ENCODE measurements around the gene STAG3.
A peak's percentile ranks its signal among the peaks of the same experiment; 100 is the strongest.
"Not testable (repeated sequence)": the region's sequence is repeated elsewhere in the genome, so short reads cannot be mapped to it uniquely, and the experiment has no call there.

Gene STAG3

DNA sequence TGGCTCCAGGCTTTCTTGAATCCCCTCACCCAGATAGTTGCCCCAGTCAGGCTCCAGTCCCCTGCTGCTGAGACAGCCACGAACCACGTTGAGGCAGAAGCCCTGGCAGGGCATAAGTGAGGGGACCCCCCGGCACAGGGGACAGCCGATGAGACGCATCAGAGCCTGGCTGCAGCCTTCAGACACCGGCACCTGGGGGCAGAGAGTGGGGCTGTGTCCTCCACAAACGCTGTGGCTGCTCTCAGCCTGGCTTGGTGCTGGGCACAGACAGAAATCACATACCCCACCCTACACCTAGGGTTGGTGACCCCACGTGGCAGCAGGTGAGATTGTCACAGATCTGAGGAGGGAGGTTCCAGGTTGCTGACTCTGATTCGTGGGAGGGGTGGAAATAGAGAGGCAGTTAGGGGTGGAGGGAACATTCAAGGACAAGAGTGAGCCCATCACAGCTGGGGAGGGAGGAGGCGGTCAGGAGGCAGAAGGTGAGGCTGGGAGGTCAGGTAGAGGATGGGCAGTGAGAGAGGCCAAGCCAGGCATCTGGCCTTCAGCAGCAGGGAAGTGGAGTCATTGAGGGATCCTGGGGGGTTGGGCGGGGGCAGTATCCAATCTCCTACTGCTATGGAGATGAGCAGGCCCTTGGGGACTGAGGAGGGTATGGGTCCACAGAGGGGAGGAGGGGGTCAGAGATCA, 3.8 kb upstream of the STAG3 start:
- DNase-seq = no peak

DNA sequence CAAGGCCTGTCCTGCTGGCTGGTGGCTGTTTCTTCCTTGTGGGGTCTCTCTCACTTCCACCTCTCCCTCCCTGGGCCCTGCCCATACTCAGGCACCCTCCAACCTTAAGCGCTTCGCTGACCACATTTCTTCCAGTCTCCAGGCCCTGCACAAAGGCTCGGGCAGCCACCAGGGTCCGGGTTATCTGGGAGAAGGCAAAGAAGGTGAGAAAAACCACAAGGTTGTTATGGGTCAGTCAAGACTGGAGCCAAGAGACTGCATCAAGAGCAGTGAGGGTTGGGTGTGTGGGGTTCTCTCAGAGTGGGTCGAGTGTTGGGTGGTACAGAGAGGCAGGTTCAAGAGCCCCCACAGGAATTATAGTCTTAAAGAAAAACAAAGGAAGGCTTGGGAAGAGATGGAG, 3.1 kb upstream of the STAG3 start:
- no peak for DNase-seq

DNA sequence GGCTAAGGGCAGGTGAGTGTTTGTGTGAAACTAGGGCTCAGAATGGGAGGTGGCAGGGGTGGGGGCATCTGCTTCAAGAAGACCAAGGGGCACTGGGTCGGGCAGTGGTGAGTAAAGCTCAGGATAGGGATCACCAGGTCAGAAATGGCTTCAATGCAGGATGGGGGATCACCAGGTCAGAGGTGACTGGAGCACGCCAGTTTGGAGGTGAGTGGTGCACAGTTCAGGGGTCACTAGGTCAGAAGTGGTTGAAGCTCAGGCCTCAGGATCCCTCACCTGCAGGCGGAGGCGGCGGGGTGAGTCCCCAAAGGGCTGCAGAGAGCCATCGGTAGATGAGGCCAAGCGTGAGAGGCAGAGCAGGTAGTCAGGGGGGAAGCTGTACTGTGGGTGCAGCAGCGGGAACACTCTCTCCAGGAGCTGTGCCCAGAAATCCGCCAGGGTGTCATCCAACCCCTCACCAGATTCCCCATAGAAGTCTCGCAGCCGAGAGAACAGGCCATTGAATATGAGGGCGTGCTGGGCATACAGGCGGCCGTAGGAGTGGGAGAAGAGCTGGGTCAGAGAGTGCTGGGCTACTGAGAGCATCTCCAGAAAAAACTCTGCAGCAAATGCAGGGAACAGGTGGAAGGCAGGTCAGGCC, 2.3 kb upstream of the STAG3 start:
- DNase-seq = no peak

GRCh38 chr7:100176096-100177044, 1.3 kb upstream of the STAG3 start:
- DNase-seq = no peak

DNA sequence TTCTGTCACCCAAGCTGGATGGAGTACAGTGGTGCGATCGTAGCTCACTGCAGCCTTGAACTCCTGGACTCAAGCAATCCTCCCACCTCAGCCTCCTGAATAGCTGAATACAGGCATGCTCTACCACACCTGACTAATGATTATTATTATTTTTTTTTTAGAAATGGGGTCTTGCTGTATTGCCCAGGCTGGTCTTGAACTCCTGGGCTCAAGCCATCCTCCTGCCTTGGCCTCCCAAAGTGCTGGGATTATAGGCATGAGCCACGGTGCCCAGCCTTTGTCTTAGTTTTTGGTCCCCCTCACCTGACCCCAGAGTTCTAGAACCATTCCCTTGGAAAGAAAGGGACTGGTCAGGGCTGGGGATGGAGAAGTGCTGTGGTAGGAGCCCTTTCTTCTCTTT, 2.4 kb downstream of the STAG3 start:
- DNase-seq = not testable (repeated sequence)

GRCh38 chr7:100182616-100183015, 4.9 kb downstream of the STAG3 start:
- DNase-seq = not testable (repeated sequence)

DNA sequence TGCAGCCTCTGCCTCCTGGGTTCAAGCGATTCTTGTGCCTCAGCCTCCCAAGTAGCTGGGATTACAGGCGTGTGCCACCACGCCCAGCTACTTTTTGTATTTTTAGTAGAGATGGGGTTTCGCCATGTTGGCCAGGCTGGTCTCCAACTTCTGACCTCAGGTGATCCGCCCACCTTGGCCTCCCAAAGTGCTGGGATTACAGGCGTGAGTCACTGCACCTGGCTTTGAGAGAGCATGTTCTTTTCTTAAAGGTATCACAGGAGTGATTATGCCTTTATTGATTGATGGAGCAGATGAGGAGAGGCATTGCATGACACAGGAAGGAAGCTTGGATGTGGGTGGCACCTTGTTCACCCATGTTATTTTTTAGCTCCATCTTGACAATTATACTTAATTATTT, 5.4 kb downstream of the STAG3 start:
- not testable (repeated sequence) for DNase-seq

DNA sequence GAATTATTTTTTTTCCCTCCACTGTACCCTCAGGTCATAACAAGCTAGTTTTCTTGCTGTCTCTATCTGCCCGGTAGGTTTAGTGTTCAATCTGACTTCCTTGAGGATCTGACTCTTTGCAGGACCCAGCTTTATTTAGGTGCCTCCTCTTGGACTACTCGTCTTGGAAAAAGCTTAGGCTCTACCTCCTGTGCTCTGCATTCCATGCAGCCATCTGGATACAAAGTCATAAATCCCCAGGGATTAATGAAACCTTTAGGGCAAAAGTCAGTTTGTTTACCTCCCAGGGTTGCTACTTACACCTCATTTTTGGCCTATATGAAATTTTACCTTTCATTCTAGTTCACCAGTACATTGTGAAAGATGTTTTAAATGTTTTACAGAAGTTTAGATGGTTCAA, 8.0 kb downstream of the STAG3 start:
- DNase-seq = no peak

DNA sequence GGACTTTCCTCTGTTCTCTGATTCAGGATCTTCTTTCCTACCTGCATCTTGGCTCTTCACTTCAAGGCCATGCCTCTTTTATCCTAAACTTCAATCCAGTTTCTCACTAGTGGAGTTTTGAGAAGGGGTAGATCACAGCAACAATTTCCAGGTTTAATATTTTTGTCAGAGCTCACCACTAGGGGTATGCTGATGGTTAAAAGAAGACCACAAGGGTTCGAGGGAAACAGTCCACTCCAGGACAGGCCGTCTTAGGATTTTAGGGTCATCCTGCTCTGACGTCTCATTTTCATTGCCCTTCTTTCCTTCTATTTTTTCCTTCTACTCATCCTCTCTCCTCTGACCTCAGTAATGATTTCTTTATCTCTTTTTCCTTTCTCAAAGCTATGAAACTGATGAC, 11.3 kb downstream of the STAG3 start:
- no peak for DNase-seq

GRCh38 chr7:100190048-100190711, 12.5 kb downstream of the STAG3 start:
- DNase-seq = no peak

- no peak for DNase-seq
Measured at GRCh38 chr7:100191775-100192174, 14.1 kb downstream of the STAG3 start.

DNA sequence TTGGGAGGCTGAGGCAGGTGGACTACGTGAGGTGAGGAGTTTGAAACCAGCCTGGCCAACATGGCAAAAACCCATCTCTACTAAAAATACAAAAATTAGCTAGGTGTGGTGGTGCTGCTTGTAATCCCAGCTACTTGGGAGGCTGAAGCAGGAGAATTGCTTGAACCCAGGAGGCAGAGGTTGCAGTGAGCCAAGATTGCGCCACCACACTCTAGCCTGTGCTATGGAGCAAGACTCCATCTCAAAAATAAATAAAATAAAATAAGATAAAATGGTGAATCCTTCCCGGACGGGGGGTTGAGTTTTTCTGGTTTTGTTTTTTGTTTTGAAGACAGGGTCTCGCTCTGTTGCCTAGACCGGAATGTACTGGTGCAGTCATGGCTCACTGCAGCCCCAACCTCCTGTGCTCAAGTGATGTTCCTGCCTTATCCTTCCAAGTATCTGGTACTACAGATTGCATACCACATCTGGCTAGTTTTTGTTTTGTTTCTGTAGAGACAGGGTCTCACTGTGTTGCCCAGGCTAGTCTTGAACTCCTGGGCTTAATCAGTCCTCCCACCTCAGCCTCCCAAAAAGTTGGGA, 14.7 kb downstream of the STAG3 start:
- not testable (repeated sequence) for DNase-seq

GRCh38 chr7:100192969-100193368, 15.3 kb downstream of the STAG3 start:
- DNase-seq = no peak

DNA sequence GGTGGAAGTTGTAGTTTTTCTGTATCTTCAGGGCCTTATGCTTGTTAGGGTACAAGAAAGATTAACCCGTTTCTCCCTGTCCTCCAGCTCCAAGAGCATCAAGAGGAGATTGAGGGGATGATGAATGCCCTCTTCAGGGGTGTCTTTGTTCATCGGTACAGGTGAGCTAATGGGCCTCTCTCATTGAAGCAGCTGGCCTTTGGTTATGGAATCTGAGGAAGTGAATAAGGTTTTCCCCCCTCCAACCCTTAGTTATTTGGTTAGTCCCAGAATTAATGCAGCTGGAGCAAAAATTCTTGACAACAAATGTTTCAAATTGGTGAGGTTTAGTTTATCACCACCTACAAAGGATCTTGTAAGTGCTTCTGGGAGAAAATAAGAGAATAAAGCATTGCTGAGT, 17.5 kb downstream of the STAG3 start:
- DNase-seq = no peak

- DNase-seq = not testable (repeated sequence)
Measured at GRCh38 chr7:100195901-100196322, 18.2 kb downstream of the STAG3 start.

DNA sequence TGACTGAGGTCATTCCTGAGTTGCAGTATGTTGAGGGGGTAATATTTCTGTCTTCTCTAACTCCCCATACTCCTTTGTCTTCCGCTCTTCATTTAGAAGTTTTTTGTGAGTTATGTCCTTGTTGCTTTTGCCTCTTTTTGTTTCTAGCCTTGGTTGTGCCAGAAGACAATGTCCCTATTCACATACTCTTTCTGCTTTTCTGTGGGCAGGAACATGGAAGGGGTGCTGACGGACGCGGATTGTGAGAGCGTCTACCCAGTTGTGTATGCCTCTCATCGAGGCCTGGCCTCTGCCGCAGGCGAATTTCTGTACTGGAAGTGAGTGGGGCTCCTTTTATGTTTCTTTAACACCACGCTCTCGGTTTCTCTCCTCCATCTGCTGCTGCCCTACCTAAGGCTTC, 20.5 kb downstream of the STAG3 start:
- DNase-seq = no peak

- DNase-seq = no peak
Measured at GRCh38 chr7:100200693-100201092, 23.0 kb downstream of the STAG3 start.

- DNase-seq = no peak
Measured at GRCh38 chr7:100204454-100204853, 26.7 kb downstream of the STAG3 start.

- peak; percentile 37 for DNase-seq
Measured at GRCh38 chr7:100208911-100209408, 31.2 kb downstream of the STAG3 start.

DNA sequence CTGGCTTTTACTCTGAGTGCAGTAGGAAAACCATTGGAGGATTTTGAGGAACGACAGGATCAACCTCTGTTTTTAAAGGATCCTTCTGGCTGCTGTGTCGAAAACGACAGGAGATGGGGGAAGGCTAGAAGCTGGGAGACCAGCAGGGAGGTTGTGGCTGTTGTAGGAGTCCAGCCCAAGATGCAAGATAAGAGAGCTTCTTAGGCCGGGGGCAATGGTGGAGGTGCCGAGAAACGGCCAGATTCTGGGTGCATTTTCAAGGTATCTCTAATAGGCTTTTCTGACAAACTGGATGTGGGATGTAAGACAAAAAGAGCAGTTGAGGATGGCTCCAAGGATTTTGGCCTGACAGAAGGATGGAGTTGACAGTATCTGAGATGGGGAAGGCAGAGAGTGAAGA, 31.8 kb downstream of the STAG3 start:
- DNase-seq = no peak

GRCh38 chr7:100210805-100211204, 33.1 kb downstream of the STAG3 start:
- no peak for DNase-seq

- DNase-seq = peak; percentile 35
Measured at GRCh38 chr7:100211342-100211780, 33.6 kb downstream of the STAG3 start.

Measured in stimulated activated CD4-positive, alpha-beta T cell treated with anti-CD3 and anti-CD28 coated beads, Interleukin-4, amount 100 ng/mL, for 24 hours (primary cell).